Thymus (tissue), 11 donors: ENCODE results near the gene GDPD5. TPM values are rescaled to one million over a fixed set of nuclear protein-coding genes. Genes with fewer than 3 reads are reported as not detected.

ENCODE experiments used
- DNase-seq, 9 donors: peaks; one replicate each; pipeline ENCODE4 v3.0.0-alpha.2; 2013; ENCODE audit warnings: low spot score in 9 of 9, low read depth in 6 of 9, missing footprints in 1 of 9
- H3K27ac ChIP-seq, 2 donors: one replicate each; pipeline ENCODE4 v1.5.1; 2013; ENCODE audit warnings: control low read depth in 1 of 2, low read depth in 1 of 2, low read length in 1 of 2, mild to moderate bottlenecking in 1 of 2, moderate library complexity in 1 of 2
- H3K27me3 ChIP-seq, 2 donors: one replicate each; pipeline ENCODE4 v1.5.1; 2013; ENCODE audit warnings: low read length in 1 of 2; ENCODE audit not compliant: control insufficient read depth in 2 of 2, insufficient read depth in 1 of 2
- H3K36me3 ChIP-seq, 2 donors: one replicate each; pipeline ENCODE4 v1.5.1; 2013; ENCODE audit warnings: low read length in 1 of 2, mild to moderate bottlenecking in 1 of 2, moderate library complexity in 1 of 2; ENCODE audit not compliant: control insufficient read depth in 2 of 2, insufficient read depth in 2 of 2
- H3K4me1 ChIP-seq, 2 donors: one replicate each; pipeline ENCODE4 v1.5.1; 2013; ENCODE audit warnings: low read length in 2 of 2; ENCODE audit not compliant: control insufficient read depth in 2 of 2, insufficient read depth in 2 of 2
- H3K4me3 ChIP-seq, 2 donors: one replicate each; pipeline ENCODE4 v1.5.1; 2013; ENCODE audit warnings: low read length in 2 of 2, control low read depth in 1 of 2, mild to moderate bottlenecking in 1 of 2
- H3K9me3 ChIP-seq, 2 donors: one replicate each; pipeline ENCODE4 v1.5.1; 2013; ENCODE audit warnings: low read length in 1 of 2, mild to moderate bottlenecking in 1 of 2; ENCODE audit not compliant: control insufficient read depth in 2 of 2, insufficient read depth in 1 of 2
- WGBS: extraction: QIAGEN DNeasy Blood & Tissue Kit; methylation state at CpG from one replicate; pipeline ENCODE4 v1.1.7; 2013; 5-methylcytosine and 5-hydroxymethylcytosine counted together
- polyA plus RNA-seq: library from polyadenylated mRNA; stranded (reverse); fragments of 200-250 nt; gene quantifications from one replicate; pipeline ENCODE4 v1.2.3, GENCODE V29; 2013
- total RNA-seq: library from RNA; stranded (reverse); fragments of 120-200 nt; gene quantifications from one replicate; pipeline ENCODE4 v1.2.4, GENCODE V29; 2013
- donor health status: healthy.

The GDPD5 gene
- total and polyA plus RNA-seq, 2 donors = 3.1 to 25.3 TPM

DNA sequence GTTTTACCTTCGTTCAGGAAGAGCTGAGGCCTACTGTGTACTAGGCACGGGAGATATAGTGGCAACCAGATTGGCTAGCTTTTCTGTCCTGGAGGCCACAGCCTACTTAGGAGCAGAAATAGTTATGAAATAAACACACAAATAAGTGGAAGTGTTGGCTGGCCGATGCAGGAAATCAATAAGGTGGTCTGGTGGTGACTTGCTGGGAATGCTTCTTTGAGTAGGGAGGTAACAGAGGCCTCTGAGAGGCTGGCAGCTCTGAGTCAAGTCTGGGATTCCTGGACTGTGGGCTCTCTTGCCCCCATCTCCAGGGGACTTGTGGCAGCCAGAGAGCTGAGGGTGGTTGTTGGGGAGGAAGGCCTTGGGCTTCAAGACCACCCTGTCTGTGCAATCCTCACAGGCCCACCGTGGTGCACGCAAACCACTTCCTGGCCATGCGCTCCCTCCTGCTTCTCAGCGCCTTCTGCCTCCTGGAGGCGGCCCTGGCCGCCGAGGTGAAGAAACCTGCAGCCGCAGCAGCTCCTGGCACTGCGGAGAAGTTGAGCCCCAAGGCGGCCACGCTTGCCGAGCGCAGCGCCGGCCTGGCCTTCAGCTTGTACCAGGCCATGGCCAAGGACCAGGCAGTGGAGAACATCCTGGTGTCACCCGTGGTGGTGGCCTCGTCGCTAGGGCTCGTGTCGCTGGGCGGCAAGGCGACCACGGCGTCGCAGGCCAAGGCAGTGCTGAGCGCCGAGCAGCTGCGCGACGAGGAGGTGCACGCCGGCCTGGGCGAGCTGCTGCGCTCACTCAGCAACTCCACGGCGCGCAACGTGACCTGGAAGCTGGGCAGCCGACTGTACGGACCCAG, 40.4 kb upstream of the GDPD5 start:
- 85% methylated on average over 43 of the region's 43 CpGs for WGBS

DNA sequence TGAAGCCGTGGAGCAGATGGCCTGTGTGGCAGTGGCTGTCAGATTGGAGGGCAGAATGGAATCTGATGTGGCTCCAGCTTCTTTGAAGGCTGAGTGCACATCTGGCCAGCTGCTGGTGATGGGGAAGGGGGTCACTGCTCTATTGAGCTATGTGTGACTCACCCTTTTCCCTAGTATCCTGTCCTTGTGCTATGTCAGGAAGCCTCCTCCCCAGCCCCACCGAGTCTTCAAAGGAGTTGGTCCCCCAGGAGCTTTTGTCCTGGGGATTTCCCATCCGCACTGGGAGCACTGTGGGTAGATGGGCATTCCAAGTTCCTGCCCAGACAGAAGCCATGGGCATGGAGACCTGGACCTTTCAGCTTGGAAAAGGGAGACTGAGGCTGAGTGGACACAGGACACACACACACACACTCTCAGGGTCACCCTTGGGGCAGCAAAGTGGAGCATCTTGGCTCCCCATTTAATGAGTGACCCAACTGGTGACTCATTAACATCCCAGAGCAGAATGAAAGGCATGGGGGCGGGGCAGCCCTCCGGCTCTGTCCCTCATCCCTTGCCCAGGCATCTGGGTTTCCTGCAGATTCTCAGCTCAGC, 39.6 kb upstream of the GDPD5 start:
- peak overlapping the region in 1 of 2 donors; percentile 26 for H3K27ac ChIP-seq
- H3K9me3 ChIP-seq = no peaks in the 10 kb centered on the region
- peaks cover 5 to 41% of the 10 kb centered on the region in 2 donors for H3K4me1 ChIP-seq
- no peak for DNase-seq
- 97% methylated on average over 5 of the region's 5 CpGs for WGBS
- H3K36me3 ChIP-seq = peaks cover 11 to 28% of the 10 kb centered on the region in 2 donors
- peaks cover 0 to 4% of the 10 kb centered on the region in 2 donors for H3K27me3 ChIP-seq
- no peak overlapping the region for H3K4me3 ChIP-seq

More for the DNA sequence above, 40.4 kb upstream of the GDPD5 start:
- peaks cover 0 to 4% of the 10 kb centered on the region in 2 donors for H3K27me3 ChIP-seq
- peak overlapping the region in 1 of 2 donors; percentile 32 for H3K27ac ChIP-seq
- no peaks in the 10 kb centered on the region for H3K9me3 ChIP-seq
- DNase-seq = peak in 2 of 9 donors; percentile 40 to 52
- H3K36me3 ChIP-seq = peaks cover 17 to 32% of the 10 kb centered on the region in 2 donors
- H3K4me1 ChIP-seq = peaks cover 5 to 38% of the 10 kb centered on the region in 2 donors
- no peak overlapping the region for H3K4me3 ChIP-seq

DNA sequence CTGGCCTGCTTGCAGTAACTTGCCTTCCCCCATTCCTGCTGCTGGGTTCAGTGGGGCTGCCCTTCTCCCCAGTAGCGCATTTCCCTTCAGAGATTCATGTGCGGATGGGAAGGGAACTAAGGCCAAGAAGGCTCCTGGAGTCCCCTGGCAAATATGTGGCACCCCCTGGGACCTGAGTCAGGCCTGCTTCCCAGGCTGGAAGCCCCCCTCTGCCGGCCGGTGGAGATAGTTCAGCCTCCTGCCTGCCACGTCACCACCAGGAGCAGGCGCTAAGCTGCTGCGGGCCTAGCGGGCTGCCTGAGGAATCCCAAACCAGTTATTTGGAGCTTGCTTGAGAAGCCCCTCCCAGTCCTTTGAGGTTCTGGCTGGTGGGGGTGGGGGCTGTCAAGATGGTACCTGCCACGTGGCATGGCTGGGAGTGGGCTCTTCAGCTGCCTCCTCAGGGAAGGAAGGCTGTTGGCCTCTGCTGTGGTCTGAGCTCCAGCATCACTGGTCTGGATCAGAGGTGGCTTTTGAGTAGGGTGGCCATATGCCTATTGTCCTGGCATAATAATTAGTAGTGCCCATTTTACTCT, 38.3 kb upstream of the GDPD5 start:
- peaks cover 4 to 20% of the 10 kb centered on the region in 2 donors for H3K36me3 ChIP-seq
- H3K27ac ChIP-seq = peak overlapping the region; percentile 50 to 90
- peak overlapping the region in 1 of 2 donors; percentile 93 for H3K4me3 ChIP-seq
- peaks cover 5 to 50% of the 10 kb centered on the region in 2 donors for H3K4me1 ChIP-seq
- 87% methylated on average over 9 of the region's 9 CpGs for WGBS
- no peak for DNase-seq
- peaks cover 0 to 4% of the 10 kb centered on the region in 2 donors for H3K27me3 ChIP-seq
- no peaks in the 10 kb centered on the region for H3K9me3 ChIP-seq

DNA sequence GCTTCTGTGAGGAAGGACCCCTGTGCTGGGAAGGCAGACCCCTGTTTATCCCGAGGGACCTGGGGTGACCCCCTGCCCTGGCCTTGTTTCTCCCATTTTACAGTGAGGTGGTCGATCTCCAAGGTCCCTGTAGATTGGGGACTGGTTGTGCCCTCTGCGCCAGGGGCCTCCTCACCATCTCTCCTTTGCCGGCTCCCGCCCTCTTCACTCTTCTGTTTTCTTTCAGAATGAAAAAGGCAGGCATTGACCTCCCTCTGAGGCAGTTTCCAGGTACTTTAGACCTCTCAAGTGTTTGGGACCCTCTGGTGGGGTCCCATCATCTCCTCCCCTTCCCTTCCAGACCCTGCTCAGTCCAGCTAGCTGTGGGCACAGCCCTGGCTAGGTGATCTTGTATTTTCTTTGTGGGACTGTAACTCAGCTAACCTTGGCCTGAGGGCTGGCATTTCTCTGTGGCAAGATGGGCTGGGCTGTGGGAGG, 37.8 kb upstream of the GDPD5 start:
- Histone ChIP-seq H3K4me3 (peak overlapping the region in 1 of 2 donors; percentile 93), H3K9me3 (no peaks in the 10 kb centered on the region), H3K27ac (peak overlapping the region; percentile 50 to 90), H3K4me1 (peaks cover 5 to 55% of the 10 kb centered on the region in 2 donors), H3K36me3 (peaks cover 0 to 16% of the 10 kb centered on the region in 2 donors), H3K27me3 (peaks cover 0 to 4% of the 10 kb centered on the region in 2 donors)
- WGBS = 75% methylated on average over 5 of the region's 5 CpGs
- no peak for DNase-seq

DNA sequence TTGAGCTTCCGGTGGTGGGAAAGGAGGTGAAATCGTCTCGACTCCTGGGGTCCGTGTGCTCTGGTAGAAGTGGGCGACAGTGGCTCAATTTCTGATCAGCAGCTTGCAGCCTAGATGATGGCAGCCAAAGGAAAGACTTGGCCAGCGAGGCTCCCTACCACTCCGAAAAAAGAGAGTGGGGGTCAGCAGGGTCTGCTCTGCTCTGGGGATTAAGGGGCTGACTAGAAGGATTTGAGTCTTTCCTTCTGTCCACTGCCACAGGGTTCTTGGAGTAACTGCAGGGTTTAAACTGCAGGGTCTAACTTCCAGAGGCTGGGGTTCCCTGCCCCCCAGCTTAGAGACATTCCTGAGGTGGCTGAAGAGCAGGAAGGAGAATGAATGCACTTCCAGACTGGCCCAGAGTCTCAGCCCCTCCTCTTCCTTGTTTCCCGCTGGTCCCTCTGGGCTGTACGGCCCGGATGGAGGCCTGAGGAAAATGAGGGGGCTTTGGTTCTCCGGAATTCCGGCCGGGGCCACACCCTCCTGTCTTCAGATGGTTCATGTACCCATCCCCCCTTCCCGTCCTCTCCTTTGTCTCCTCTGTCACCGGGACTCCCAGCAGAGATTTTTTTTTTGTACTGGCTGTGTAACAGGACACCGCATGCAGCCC, 37.2 kb upstream of the GDPD5 start:
- peaks cover 0 to 11% of the 10 kb centered on the region in 2 donors for H3K36me3 ChIP-seq
- 30% methylated on average over 16 of the region's 16 CpGs for WGBS
- H3K27me3 ChIP-seq = peaks cover 0 to 4% of the 10 kb centered on the region in 2 donors
- H3K9me3 ChIP-seq = no peaks in the 10 kb centered on the region
- peak in 1 of 9 donors; percentile 15 for DNase-seq
- H3K27ac ChIP-seq = peak overlapping the region; percentile 57 to 90
- peaks cover 5 to 56% of the 10 kb centered on the region in 2 donors for H3K4me1 ChIP-seq
- H3K4me3 ChIP-seq = peak overlapping the region; percentile 85 to 93

DNA sequence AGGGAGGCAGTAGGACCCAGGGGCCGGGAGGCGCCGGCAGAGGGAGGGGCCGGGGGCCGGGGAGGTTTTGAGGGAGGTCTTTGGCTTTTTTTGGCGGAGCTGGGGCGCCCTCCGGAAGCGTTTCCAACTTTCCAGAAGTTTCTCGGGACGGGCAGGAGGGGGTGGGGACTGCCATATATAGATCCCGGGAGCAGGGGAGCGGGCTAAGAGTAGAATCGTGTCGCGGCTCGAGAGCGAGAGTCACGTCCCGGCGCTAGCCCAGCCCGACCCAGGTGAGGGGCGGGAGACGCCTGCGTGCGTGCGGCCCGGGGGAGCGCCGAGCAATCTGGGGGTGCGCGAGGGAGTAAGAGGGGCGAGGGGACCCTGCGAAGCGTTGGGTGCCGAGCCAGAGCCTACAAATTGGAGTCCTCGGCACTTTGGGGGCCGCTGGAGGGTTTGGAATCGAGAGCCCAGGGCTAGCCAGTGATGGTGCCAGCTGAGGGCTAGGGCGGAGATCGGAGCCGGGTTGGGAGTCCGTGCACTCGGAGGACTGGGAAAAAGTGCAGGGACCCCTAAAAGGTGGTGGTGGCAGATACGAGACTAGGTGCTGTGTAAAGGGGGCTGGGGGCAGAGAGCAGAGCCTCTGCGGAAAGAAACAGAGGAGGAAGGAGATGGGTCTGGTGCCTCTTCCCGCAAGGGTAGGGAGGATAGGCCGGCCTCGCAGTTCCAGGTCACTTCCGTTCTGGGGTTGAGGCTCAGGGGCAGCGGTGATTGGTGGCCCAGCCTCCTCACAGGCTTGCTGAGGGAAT, 36.5 kb upstream of the GDPD5 start, which contains the start of gene SERPINH1:
SERPINH1 (plus strand) TSS at position 206 of the 788 bp plus-strand sequence. CDS start 4,097 bp downstream, outside the sequence.
- H3K27me3 ChIP-seq = peaks cover 0 to 4% of the 10 kb centered on the region in 2 donors
- peaks cover 5 to 63% of the 10 kb centered on the region in 2 donors for H3K4me1 ChIP-seq
- WGBS = under 1% methylated on average over 51 of the region's 51 CpGs
- peak in 6 of 9 donors; percentile 46 to 76 (median 58) for DNase-seq
- H3K36me3 ChIP-seq = peaks cover 0 to 6% of the 10 kb centered on the region in 2 donors
- H3K9me3 ChIP-seq = no peaks in the 10 kb centered on the region
- H3K27ac ChIP-seq = peak within 1 kb of the TSS; percentile 90
- peak within 1 kb of the TSS; percentile 85 to 93 for H3K4me3 ChIP-seq

DNA sequence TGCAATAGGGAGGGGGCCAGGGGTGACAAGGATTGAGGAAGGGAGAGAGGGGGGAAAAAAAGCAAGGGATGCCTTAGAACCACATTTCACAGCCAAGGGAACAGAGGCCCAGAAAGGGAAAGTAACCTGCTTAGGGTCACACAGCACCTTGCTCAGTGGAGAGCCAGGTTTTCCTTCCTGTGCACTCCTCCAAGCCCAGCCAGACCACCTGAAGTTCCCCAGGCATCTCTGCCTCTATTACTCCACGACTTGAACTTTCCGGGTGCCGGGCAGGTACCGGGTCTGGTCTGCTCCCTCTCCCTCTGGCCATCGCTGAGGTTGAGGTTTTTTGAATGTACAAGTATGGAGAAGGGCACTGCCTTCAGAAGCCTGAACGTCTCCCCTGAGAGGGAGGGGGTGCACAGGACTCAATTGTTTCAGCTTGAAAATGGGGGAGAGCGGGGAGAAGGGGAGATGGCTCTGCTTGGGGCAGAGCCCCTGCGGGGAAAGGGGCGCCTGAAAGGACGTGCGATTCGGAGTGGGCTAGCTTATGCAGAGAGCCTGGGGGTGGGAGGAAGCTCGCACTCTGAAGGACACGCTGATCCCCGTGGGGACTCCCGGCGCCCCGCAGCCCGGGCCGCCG, 35.8 kb upstream of the GDPD5 start:
- 17% methylated on average over 21 of the region's 21 CpGs for WGBS

More for the DNA sequence above, 35.8 kb upstream of the GDPD5 start:
- Histone ChIP-seq H3K36me3 (peaks cover 0 to under 1% of the 10 kb centered on the region in 2 donors), H3K4me1 (peaks cover 5 to 67% of the 10 kb centered on the region in 2 donors), H3K4me3 (peak overlapping the region; percentile 85 to 93), H3K9me3 (no peaks in the 10 kb centered on the region), H3K27ac (peak overlapping the region in 1 of 2 donors; percentile 23), H3K27me3 (peaks cover 0 to 4% of the 10 kb centered on the region in 2 donors)
- no peak for DNase-seq
